T-helper 1 cell (primary cell): ENCODE results near the gene GPR39.
"Not testable (repeated sequence)": the region's sequence is repeated elsewhere in the genome, so short reads cannot be mapped to it uniquely, and the experiment has no call there.

Experiments used
- DNase-seq, 5 donors: peaks; one replicate each; pipeline ENCODE4 v3.0.0-alpha.2; 2012 to 2020
- total RNA-seq, 4 donors: gene quantifications; one replicate each; lab custom pipeline; 2026; lab: John Stamatoyannopoulos, UW

GPR39 gene
- total RNA-seq: 0 reads per million in 4 donors

DNA sequence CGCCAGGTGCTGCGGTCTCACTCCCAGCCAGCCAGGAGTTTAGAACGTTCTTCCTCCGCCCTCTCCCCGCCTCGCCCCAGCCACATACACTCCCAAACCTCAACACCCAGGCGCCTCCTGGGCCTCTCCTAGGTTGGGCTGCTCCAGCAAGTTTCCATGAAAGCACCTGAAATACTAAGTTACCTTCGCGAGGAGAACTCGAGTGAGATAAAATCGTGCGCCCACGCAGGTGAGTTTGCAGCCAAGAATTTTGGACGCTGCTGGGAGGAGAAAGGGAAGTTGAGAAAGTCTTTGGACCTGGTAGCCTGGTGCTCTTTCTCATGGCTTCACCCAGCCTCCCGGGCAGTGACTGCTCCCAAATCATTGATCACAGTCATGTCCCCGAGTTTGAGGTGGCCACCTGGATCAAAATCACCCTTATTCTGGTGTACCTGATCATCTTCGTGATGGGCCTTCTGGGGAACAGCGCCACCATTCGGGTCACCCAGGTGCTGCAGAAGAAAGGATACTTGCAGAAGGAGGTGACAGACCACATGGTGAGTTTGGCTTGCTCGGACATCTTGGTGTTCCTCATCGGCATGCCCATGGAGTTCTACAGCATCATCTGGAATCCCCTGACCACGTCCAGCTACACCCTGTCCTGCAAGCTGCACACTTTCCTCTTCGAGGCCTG, at the start of gene GPR39:
GPR39 (plus strand) TSS at position 83 of the 673 bp plus-strand sequence.
- DNase-seq: no peak

DNA sequence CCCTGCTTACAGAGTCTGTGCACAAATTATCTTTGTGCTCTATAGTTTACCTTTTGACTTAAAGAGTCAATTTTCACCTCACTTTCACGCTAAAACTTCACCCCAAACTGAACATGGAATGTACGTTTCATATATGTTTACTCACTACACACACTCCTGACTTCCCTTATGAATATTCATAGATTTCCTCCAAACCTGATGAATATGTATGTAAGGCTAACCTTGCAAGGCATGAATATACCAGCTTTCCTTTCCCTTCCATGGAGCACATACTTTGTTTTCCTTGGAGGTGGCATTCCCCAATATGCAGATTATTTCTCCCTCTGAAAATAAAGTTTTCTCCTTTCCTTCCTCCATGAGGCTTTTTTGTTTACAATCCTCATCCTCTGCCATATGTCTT, 48.4 kb upstream of the GPR39 start:
- no peak for DNase-seq

DNA sequence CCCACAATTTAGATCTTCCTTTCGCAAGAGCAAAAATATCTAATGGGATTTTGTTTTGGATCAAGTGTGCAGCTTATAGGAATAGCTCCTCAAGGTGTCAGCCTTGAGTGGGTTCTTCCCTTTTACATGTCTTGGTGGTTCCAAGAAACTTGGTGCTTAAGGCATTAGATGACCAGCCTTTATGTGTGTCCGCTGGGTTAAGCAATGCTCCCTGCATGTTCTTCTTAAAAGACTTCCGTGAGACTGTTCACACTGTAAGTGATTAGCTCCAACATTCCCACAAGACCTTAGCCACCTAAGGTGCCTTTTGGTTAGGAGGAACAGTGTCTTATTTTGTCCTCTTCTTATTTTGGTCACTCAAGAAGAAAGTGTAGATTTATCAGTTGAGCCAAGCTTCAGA, 44.3 kb upstream of the GPR39 start:
- DNase-seq: no peak

DNA sequence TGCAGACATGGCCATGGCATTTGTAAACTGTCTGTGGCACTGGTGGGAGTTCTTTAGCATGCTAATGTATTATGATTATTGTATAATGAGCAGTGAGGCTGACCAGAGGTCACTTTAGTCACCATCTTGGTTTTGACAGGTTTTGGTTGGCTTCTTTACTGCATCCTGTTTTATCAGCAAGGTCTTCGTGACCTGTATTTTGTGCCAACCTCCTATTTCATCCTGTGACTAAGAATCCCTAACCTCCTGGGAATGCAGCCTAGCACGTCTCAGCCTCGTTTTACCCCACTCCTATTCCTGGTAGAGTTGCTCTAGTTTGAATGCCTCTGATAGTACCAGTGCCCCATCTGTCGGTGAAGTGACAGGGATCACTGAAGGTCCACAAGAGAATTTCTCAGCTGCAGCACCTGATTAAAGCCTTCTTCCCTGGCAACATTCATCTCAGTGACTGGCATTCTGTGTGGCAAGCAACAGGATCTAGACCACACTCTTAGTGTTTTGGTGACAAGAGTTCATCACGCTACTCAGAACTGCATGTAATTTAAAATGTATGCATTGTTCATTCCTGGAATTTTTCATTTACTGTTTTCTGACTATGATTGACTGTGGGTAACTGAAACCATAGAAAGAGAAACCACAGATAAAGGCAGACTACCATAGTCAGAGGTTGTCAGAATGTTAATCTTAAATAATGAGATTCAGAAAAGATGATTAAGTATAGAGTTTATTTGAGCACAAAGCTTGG, 43.0 kb upstream of the GPR39 start:
- no peak for DNase-seq

DNA sequence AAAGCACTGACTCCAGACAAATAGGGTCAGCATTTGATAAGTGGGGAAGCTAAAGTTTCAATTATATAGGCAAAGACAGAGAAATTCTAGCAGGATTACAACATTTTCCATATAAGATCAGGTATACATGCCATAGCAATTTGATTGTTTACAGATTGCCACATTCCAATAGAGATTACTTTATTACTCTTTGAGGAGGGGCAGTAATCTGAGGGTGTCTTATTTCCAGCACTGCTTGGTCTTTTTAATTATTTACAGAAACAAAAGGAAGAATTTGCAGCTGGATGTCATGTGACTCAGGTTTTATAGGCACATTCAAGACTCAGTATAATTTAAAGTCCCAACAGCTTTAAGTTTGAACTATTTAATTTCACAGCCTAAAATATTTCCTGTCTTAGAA, 42.5 kb upstream of the GPR39 start:
- DNase-seq: no peak

DNA sequence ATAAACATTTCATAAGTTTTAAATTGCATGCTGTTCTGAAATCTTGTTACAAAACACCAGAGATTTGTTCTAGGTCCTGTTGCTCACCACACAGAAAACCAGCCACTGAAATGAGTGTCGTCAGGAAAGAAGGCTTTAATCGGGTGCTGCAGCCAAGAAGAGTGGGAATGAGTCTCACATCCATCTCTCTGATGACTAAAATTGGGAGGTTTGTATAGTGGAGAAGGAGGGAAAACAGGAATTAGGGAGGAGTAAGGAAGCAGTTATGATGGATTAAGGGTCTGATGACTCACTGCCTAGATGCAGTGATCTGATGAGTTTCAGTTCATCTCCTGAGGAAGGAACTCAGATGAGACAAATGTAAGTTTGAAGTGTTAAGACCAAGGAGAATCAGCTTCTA, 42.1 kb upstream of the GPR39 start:
- no peak for DNase-seq

DNA sequence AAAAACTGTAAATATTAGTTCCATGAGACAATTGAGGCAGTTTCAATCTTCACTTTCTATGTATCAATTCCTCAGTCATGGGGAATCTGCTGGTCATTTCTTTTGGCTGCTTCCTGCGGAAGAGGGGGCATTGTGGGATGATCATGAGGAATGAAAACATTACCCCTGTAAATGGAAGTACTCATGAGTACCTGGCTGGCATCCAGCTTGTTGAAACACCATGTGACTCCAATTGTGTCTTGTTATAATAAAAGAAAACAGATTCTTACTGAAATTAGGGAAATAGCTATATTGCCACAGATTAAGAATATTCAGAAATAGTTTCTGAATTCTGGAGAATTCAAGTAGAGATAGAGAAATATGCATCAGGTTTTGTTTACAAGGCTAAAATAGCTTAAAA, 41.6 kb upstream of the GPR39 start:
- DNase-seq: no peak

DNA sequence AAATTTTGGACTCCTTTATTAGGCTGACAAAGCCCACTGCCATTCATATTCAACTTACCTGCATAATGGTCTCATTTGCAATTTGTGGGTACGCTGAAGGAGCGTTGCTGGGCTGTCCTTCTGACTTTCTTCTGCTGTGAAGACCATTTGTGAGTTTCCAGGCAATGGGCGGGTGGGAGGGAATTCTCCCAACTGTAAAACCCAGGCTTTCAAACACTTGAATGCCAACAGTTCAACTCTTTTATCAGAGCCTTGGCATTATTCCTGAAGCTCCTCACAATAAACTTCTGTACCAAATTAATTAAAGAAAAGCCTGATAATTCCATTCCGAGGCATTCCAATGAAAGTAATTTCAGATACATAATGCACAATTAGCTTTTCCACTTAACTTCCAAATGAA, 35.2 kb upstream of the GPR39 start:
- DNase-seq: no peak

DNA sequence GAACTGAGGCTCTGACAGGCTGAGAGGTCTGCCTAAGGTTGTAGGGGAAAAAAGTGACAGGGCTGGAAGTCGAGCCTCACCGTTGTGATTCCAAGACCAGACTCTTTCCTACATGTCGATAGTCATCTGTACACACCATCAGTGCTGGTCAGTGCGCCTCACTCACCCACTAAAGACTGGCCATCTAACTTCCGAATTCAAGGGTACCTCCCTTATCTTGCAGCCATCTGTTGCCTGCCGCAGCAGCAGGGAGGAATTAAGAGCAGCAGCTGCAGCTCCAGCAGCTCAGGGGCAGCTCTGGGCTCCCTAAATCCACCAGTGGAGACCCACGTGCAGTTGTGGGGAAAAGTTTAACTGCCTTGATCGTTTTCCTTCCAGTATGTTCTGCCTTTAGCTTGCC, 32.6 kb upstream of the GPR39 start:
- no peak for DNase-seq

DNA sequence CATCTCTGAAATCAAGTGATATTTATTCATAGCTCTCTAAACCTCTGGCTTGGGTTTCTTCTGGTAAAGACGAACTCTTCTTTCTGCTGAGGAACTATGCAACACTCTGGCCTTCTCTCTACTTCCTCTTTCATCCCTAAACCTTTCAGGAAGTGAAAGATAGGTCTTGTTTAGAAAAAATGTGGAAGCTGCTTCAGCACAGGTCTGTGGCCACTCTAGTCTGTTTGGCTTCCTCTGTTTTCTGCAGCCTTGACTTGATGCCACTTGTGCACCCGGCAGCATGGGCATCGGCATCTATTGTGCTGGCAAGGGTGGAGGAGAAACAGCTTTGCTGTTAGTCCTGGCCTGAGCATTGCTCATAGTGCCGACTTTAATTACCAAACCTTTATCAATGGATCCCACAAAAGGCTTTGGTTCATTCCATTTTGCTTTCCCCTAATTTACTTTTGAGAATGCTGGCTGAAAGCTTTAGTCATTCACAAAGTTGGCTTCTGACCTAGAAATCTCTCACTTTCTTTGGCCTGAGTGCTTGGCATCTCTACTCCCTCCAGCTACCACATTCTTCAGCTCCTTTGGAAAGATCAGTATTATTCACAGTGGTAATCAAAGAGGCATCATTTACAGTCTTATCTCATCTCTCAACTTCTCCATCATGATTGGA, 32.0 kb upstream of the GPR39 start:
- no peak for DNase-seq

DNA sequence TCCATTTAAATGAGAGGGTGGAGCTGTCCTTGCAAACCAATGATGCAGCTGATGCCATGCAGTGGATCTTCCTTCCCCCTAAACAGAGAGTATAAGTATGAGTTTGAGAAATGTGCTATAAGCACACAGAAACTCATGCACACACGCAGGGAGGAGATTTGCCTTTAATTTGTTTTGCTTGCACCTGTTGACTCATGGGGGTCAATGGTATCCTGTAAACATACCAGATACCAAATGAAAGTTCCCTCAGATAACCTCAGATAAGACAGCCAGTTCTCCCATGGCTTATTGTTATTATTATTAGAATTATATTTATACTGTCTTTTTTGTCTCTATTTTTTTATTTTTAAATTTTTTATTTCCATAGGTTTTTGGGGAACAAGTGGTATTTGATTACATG, 29.5 kb upstream of the GPR39 start:
- DNase-seq: no peak

DNA sequence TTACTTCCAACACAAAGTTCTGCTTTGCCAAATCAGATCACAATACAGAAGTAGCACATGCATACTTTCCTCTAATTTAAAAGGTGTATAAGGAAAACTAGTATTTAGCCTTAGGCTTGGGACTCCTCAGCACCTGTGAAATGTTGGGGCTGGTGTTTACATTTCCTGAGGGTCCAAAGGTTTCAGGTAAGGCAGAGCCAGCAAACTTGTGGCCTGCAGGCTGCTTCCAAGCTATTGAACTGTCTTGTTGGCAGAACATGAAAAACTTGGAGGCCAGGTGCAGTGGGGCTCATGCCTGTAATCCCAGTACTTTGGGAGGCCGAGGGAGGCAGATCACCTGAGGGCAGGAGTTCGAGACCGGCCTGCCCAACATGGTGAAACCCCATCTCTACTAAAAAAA, 26.5 kb upstream of the GPR39 start:
- DNase-seq: no peak

DNA sequence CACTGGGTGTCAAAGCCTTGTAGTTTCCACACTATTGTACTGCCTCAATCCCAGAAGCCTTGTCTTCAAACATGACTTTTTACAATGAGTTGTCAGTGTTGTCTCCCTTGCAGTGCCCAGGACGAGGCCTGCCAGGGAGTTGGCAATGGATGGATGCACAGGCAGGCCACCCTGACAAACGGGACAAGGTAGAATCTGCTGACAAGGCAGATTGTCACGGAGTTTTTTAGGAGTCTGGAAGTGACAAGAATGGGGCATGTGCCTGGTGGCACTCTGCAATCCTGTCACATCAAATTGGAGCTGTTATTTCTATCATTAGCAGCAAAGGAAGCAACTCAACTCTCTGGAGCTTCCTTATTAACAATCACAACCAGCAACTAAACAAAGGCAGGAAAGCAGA, 25.2 kb upstream of the GPR39 start:
- DNase-seq: no peak

DNA sequence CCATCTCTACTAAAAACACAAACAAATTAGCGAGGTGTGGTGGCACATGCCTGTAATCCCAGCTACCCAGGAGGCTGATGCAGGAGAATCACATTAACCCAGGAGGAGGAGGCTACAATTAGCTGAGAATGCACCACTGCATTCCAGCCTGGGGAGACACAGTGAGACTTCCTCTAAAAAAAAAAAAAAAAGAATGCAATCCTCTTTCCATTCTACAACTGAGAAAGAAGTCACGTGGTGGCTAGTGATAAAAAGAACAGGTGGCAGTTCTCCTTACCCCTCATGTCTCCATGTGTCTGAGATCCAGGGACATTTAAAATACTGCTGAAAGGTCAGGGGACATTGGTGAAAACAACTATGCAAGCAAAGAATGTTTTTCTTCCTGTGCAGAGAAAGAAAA, 24.4 kb upstream of the GPR39 start:
- DNase-seq: no peak

DNA sequence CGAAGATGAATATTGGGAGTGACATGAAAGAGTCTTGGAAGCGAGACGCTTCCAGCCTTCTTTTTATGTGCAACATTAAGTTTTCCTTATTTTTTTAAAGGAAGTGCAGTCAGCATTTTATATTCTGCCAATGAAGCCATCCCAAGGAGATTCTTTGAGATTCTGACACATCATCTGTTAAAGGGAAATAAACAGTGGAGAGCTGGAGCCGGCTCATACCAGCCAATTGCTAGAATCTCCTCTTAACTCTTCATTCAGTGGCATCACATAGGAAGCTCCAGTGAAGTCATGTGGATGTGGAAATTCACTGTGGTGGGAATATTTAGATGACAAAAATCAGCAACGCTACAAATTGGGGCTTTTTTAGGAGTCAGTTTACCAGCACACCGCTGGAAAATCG, 23.7 kb upstream of the GPR39 start:
- no peak for DNase-seq

DNA sequence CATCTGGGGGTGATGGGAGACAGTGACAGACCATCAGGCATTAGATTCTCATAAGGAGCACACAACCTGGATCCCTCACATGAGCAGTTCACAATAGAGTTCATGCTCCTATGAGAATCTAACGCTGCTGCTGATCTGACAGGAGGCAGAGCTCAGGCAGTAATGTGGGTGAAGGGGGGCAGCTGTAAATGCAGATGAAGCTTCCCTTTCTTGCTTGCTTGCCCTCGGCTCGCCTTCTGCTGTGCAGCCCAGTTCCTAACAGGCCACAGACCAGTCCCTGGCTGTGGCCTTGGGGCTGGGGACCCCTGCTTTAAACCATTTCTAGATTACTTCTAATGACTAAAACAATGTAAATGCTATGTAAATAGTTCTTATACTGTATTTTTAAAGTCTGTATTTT, 19.6 kb upstream of the GPR39 start:
- DNase-seq: not testable (repeated sequence)

DNA sequence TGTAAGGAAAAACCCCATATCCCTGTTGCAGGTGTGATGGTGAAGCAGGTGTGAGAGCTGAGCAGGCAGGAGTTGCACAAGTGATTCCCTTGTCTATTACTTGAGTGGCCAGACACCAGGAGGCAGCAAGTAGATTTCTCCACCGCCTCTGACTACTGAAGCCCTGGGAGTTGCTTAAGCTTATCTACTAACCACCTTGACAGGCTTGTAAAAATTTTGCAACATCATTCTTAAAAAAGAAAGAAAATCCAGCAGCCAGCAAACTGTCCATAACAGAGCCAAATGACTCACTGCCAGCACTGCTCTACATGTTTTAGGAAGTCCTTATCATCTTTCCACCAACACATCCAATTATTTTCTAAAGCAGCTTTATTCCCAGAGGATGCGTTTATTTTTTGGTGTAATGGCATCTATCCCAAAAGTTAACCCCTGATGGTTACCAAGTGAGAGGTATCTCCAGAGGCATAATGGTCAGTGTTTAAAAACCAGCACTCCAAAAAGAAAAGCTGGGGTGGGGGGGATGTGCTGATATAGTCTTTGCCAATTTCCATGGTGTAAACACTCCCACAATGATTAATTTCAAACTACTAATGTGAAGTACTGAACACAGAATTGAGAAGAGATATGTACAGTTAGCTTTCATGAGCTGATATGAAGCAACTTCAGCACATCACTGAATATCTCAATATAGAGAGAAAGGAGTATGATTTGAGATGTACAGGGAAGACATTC, 16.3 kb upstream of the GPR39 start:
- DNase-seq: no peak

DNA sequence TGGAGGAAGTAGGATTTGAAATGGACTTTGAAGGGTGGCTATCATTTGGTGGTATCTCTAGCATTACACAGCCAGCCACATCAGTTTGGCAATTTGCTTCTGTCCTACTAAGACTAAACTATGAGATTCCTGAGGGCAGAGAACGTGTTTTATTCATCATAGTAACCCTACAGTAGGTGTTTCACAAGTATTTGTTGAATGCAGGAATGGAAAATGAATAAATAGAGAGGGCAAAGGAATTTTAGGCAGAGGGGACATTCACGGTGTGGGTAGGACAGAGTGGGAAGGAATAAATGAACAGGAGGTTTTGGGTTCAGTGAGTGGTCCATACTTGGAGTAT, 15.7 kb upstream of the GPR39 start:
- no peak for DNase-seq

DNA sequence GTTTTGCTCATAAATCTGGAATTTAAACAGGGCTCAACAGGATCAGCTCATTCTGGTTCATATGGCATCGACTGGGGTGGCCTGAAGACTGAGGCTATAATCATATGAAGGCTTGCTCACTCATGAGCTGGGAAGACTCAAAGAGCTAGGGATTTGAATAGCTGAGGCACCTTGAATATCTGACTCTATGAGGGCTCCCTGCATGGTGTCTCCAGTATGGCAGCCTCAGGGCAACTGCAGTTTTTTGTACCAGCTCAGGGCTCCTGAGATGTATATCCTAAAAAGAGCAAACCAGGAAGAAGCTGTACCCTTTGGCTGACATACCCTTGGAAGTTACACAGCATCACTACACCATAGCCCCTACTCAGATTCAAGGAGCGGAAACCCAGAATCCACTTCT, 15.3 kb upstream of the GPR39 start:
- no peak for DNase-seq

DNA sequence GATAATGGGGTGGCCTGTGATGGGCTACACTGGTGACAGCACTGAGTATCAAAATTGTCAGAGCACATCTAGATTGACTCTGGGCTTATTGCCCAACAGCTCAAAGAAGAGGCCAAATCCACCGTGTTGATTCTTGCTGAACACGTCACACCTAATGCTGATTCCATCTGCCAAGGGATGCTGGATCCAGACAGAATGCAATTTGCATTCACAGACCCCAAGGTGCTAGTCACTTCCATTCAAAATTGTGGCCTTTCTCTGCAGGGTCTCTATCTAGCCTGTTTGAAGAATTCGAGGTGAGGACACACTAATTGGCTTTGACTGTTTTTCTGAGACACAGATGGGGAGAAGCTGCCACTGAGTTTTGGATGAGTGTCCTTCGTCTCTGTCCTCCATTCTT, 13.5 kb upstream of the GPR39 start:
- no peak for DNase-seq

DNA sequence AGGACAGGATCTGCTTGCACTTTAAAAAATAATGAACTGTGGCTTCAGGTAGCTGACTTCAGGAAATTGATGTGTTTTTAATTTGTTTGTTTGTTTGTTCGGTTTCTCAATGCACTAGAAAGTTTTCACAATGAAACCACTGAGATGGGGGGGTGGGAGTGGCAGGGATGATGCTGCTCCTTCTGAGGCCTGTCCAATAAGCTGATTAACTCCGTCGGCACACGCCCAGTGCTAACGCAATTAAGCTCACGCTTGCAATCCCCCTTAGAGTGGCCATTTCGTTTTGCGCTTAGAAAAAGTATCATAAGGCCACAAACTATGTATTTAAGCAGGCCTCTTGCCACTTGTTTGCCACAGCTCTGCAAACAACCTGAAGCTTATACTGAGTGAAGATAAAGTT, 12.5 kb upstream of the GPR39 start:
- DNase-seq: no peak

DNA sequence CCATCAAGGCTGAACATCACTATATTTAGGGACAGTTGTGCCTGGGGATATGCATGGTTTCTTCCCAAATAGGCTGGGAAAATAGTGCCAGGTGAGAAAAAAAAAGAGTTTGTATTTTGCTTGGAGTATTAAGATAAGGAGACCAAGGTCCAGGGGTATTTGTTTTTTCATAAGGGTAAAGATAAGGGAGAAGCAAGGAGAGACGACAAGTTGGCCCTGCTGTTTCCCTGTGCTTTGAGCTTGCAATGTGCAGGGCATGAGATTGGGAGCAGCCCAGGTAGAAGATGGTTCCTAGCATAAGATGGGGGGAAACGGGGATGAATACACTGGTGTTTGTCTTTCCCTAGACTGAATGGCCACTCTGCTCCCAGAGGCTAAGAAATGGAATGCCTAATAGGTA, 8.8 kb upstream of the GPR39 start:
- DNase-seq: no peak

DNA sequence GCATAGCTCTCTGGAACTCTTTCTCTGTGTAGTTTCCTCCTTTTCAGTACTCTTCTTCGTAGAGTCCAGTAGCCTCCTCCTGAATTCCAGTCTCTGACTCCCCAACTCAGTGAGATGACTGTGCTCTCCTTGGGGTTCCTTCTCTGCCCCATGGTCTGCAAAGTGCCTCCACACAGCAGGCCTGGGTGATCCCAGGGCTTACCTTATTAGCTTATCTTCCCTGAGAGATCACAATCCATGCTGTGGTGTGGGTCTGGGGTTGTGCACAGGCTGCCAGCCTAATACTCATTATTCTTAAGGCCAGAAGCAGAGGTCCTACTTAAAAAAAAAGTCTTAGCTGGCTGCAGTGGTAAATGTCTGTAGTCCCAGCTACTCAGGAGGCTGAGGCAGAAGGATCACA, 4.6 kb upstream of the GPR39 start:
- no peak for DNase-seq

DNA sequence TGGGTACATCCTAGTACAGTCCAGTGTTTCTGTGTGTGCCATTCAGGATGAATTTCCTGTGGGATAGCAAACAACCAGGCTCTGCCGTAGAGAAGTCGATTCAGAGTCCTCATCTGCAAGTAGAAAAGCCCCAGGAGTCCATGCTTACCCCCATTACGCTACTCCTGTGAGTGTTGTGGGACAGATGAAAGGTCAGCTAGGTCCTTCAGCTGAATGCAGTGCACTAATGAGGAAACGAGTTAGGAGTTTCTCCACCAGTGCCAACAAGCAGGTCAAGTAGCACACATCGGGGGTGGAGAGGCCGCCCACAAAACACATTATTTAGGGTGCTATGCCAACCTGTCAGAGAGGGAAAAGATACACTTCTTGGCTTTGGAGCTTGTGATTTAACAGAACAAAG, 2.5 kb upstream of the GPR39 start:
- no peak for DNase-seq
